Measurements from ENCODE around the gene TCF7L1. TPM values are rescaled to one million over a fixed set of nuclear protein-coding genes. Genes with fewer than 3 reads are reported as not detected.

TCF7L1 gene
- 1 to 10 TPM; 1.1 to 3.9 (median 2.8) TPM for total RNA-seq

- Histone ChIP-seq H3K4me1 (peaks cover 13 to 29% of the 10 kb centered on the region in 2 donors), H3K9me3 (no peaks in the 10 kb centered on the region), H3K36me3 (no peaks in the 10 kb centered on the region), H3K27ac (peak within 1 kb of the TSS; percentile 74 to 83 (median 76)), H3K4me3 (peak within 1 kb of the TSS; percentile 69 to 94 (median 80)), H3K27me3 (no peaks in the 10 kb centered on the region)
- TF ChIP-seq POLR2A (IDR thresholded peaks at IDR 0.05), result peak; percentile 57 to 68
- TF ChIP-seq, protein P1, sequence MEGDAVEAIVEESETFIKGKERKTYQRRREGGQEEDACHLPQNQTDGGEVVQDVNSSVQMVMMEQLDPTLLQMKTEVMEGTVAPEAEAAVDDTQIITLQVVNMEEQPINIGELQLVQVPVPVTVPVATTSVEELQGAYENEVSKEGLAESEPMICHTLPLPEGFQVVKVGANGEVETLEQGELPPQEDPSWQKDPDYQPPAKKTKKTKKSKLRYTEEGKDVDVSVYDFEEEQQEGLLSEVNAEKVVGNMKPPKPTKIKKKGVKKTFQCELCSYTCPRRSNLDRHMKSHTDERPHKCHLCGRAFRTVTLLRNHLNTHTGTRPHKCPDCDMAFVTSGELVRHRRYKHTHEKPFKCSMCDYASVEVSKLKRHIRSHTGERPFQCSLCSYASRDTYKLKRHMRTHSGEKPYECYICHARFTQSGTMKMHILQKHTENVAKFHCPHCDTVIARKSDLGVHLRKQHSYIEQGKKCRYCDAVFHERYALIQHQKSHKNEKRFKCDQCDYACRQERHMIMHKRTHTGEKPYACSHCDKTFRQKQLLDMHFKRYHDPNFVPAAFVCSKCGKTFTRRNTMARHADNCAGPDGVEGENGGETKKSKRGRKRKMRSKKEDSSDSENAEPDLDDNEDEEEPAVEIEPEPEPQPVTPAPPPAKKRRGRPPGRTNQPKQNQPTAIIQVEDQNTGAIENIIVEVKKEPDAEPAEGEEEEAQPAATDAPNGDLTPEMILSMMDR (IDR thresholded peaks at IDR 0.05 in 4 of 5, conservative IDR thresholded peaks at IDR 0.05 in 1 of 5), result peak; percentile 86 to 98 (median 91)
- in situ Hi-C loops (cut with MboI; ENCODE audit: low sequenced_read_pairs in 4 of 4) (no loop called here), intact Hi-C loops (cut with DNase I; ENCODE audit: low total_unique reads) (loop anchor here (1.0 to 5.0 kb wide), 7 partner anchors 44 to 206 kb away; no protein-coding TSS in a partner anchor)
- DNase-seq (peak; percentile 67 to 77), ATAC-seq (peak; percentile 82 to 84)
Observed at GRCh38 chr2:85132834-85133637, at the start of gene TCF7L1. Gene TCF7L1 (plus strand): TSS chr2:85133392. CDS start chr2:85133685, 293 bp downstream.

GRCh38 chr2:85085563-85085962 is 47.6 kb upstream of the TCF7L1 start:
- ATAC-seq (no peak), DNase-seq (no peak)
- Histone ChIP-seq H3K4me1 (no peaks in the 10 kb centered on the region), H3K36me3 (no peaks in the 10 kb centered on the region), H3K4me3 (no peak overlapping the region), H3K27me3 (peaks cover 0 to 8% (median 8%) of the 10 kb centered on the region in 3 donors), H3K27ac (no peak overlapping the region), H3K9me3 (no peaks in the 10 kb centered on the region)
- in situ Hi-C loops (cut with MboI; ENCODE audit: low sequenced_read_pairs in 4 of 4), result no loop called here
- intact Hi-C loops (cut with DNase I; ENCODE audit: low total_unique reads), result no loop called here
- TF ChIP-seq, protein P1 (IDR thresholded peaks at IDR 0.05 in 4 of 5, conservative IDR thresholded peaks at IDR 0.05 in 1 of 5), result no peak
- no peak for TF ChIP-seq POLR2A (IDR thresholded peaks at IDR 0.05)

DNA sequence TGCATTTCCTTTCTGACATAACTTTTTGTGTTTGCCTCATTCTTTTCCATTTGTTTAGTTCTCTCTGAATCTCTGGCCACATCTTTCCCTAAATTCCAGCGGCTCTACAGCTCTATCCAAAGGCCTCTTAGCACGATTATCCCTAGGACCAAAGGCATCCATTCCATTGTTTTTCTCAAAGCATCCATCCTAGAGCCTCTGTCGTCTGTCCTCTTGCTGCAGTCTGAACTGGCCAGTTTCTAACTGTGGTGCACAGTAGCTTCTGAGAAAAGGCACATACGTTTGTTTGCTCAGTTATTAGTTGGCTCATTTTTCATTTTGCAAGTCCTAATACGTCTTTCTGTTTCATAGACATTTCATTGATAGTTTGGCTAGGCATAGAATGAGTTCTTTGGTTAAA is 45.7 kb upstream of the TCF7L1 start:
- intact Hi-C loops (cut with DNase I; ENCODE audit: low total_unique reads) (no loop called here), in situ Hi-C loops (cut with MboI; ENCODE audit: low sequenced_read_pairs in 4 of 4) (no loop called here)
- no peaks in the 10 kb centered on the region for H3K4me1 ChIP-seq
- H3K27ac ChIP-seq, result no peak overlapping the region
- peaks cover 0 to 8% (median 2%) of the 10 kb centered on the region in 3 donors for H3K27me3 ChIP-seq
- TF ChIP-seq POLR2A (IDR thresholded peaks at IDR 0.05), result no peak
- TF ChIP-seq, protein P1 (IDR thresholded peaks at IDR 0.05 in 4 of 5, conservative IDR thresholded peaks at IDR 0.05 in 1 of 5), result no peak
- ATAC-seq (no peak), DNase-seq (no peak)
- H3K4me3 ChIP-seq, result no peak overlapping the region
- H3K9me3 ChIP-seq, result peaks cover 0 to 4% (median 0%) of the 10 kb centered on the region in 3 donors
- H3K36me3 ChIP-seq, result no peaks in the 10 kb centered on the region

DNA sequence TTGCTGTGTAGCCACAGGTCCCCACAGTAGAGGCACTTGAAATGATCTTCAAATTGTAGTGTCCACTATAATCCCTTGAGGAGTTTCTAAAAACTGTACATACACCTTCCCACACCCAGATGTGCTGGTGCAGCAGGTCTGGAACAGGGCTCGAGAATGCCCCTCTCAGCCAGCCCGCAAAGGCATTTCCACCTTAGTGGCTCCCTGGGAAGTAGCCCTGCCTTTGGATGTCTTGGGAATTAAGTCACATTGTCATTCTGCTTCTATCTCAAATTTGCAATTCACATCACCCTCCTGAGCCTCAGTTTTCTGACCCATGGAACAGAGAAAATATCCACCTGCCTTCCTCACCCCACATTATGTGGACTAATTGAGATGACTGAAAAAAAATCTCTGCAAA is 44.3 kb upstream of the TCF7L1 start:
- H3K4me3 ChIP-seq, result no peak overlapping the region
- no peak for TF ChIP-seq POLR2A (IDR thresholded peaks at IDR 0.05)
- TF ChIP-seq, protein P1 (IDR thresholded peaks at IDR 0.05 in 4 of 5, conservative IDR thresholded peaks at IDR 0.05 in 1 of 5), result no peak
- H3K9me3 ChIP-seq, result peaks cover 0 to 7% (median 0%) of the 10 kb centered on the region in 3 donors
- intact Hi-C loops (cut with DNase I; ENCODE audit: low total_unique reads), result no loop called here
- in situ Hi-C loops (cut with MboI; ENCODE audit: low sequenced_read_pairs in 4 of 4), result no loop called here
- no peak overlapping the region for H3K27ac ChIP-seq
- H3K4me1 ChIP-seq, result no peaks in the 10 kb centered on the region
- ATAC-seq (no peak), DNase-seq (no peak)
- H3K27me3 ChIP-seq, result peaks cover 0 to 8% (median 0%) of the 10 kb centered on the region in 3 donors
- no peaks in the 10 kb centered on the region for H3K36me3 ChIP-seq
